Measurements from ENCODE around the gene SLC38A11. TPM values are rescaled to one million over a fixed set of nuclear protein-coding genes. Genes with fewer than 3 reads are reported as not detected.

SLC38A11 gene
- polyA plus RNA-seq, 1 donor, result 15.4 TPM

DNA sequence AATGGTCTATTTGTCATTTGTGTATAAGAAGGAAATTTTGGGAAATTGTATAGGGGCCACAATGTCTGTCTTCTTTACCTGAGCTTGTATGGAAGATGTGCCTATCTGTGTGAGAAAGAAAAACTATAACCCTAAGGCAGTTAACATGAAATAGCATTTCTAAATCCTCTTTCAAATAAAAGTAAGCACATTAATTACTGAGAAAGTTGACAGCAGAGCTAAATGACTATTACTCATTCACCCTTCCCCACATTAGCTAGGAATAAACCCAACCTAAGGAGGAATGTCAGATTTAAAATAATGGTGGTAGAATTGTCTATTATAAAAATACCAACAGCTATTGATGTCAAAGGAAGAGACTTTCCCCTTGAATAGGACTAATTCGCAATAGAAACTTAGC is 56.2 kb downstream of the SLC38A11 start:
- peaks cover 20% of the 10 kb centered on the region for H3K4me1 ChIP-seq (ENCODE audit: control insufficient read depth, insufficient read depth, low read length)
- DNase-seq, result no peak
- H3K4me3 ChIP-seq (ENCODE audit: low read length), result no peak overlapping the region
- no peaks in the 10 kb centered on the region for H3K9me3 ChIP-seq (ENCODE audit: control insufficient read depth, low read depth, low read length)
- H3K27me3 ChIP-seq (ENCODE audit: control insufficient read depth, insufficient read depth, low read length), result no peaks in the 10 kb centered on the region
- WGBS (ENCODE audit: insufficient coverage, low lambda C conversion rate), result 100% methylated on average over 1 of the region's 1 CpG
- no peaks in the 10 kb centered on the region for H3K36me3 ChIP-seq (ENCODE audit: control insufficient read depth, insufficient read depth, low read length)
- peak overlapping the region; percentile 56 for H3K27ac ChIP-seq (ENCODE audit: low read length)

DNA sequence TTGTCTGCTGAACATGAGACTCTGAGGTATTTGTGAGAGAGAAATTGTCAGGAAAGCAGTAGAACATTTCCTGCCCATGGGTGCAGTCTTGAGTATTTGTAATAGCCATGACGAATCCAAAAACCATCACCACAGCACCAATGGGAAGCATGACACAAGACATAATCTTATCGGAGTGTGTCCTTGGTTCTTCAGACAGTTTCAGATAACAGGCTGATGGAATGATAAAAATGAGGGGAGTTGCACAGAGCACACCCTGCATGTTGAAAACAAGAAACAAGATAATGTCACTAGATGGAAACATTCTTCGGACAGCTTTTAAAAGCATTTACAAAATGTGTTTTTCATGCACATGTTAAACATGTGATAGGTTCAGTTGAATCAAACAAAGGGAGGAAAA is 56.9 kb downstream of the SLC38A11 start:
- peak overlapping the region; percentile 56 for H3K27ac ChIP-seq (ENCODE audit: low read length)
- peaks cover 20% of the 10 kb centered on the region for H3K4me1 ChIP-seq (ENCODE audit: control insufficient read depth, insufficient read depth, low read length)
- DNase-seq, result peak in 1 of 2 donors; percentile 27

DNA sequence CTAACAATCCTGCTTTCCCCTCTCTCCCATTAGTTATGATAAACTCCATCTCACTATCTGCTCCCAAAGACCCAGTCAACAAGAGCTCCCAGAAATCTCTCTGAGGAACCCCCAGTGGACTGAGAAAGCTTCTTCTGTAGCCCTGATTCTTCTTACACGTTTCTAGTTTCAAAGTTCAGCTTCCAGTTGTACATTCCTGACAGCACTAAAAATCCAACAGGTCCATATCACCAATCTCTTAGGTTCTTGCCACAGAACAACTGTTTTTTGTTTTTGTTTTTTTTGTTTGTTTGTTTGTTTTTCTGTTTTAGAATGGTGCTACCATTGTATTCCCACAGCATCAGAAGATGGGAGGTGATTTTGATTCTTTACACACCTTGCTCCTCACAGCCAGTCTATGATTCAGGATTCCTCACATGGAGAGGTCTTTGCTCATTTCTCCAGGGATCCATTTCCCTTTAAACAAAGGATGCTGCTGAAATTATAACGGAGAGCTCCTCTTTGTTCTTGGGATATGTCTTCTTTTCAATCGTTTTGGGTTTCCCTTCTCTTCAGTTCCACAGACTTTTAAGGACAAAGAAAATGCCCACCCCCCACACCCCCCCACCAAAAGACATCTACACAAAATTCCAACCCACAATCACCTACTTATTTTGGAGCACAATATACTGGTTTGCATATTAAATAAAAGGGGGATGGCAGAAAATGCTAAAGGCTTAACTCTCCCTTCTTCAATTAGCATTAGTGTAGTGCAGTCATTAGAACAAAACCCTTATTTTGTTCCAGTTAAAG is 57.7 kb downstream of the SLC38A11 start:
- no peak overlapping the region for H3K4me3 ChIP-seq (ENCODE audit: low read length)
- H3K27me3 ChIP-seq (ENCODE audit: control insufficient read depth, insufficient read depth, low read length), result no peaks in the 10 kb centered on the region
- peaks cover 20% of the 10 kb centered on the region for H3K4me1 ChIP-seq (ENCODE audit: control insufficient read depth, insufficient read depth, low read length)
- no peaks in the 10 kb centered on the region for H3K36me3 ChIP-seq (ENCODE audit: control insufficient read depth, insufficient read depth, low read length)
- no peaks in the 10 kb centered on the region for H3K9me3 ChIP-seq (ENCODE audit: control insufficient read depth, low read depth, low read length)
- DNase-seq, result peak in 1 of 2 donors; percentile 51
- peak overlapping the region; percentile 56 for H3K27ac ChIP-seq (ENCODE audit: low read length)
- WGBS (ENCODE audit: insufficient coverage, low lambda C conversion rate), result 70% methylated on average over 2 of the region's 3 CpGs

More for the DNA sequence above, 56.9 kb downstream of the SLC38A11 start:
- Histone ChIP-seq H3K36me3 (ENCODE audit: control insufficient read depth, insufficient read depth, low read length) (no peaks in the 10 kb centered on the region), H3K9me3 (ENCODE audit: control insufficient read depth, low read depth, low read length) (no peaks in the 10 kb centered on the region), H3K27me3 (ENCODE audit: control insufficient read depth, insufficient read depth, low read length) (no peaks in the 10 kb centered on the region), H3K4me3 (ENCODE audit: low read length) (no peak overlapping the region)
- 0% methylated on average over 1 of the region's 3 CpGs for WGBS (ENCODE audit: insufficient coverage, low lambda C conversion rate)

DNA sequence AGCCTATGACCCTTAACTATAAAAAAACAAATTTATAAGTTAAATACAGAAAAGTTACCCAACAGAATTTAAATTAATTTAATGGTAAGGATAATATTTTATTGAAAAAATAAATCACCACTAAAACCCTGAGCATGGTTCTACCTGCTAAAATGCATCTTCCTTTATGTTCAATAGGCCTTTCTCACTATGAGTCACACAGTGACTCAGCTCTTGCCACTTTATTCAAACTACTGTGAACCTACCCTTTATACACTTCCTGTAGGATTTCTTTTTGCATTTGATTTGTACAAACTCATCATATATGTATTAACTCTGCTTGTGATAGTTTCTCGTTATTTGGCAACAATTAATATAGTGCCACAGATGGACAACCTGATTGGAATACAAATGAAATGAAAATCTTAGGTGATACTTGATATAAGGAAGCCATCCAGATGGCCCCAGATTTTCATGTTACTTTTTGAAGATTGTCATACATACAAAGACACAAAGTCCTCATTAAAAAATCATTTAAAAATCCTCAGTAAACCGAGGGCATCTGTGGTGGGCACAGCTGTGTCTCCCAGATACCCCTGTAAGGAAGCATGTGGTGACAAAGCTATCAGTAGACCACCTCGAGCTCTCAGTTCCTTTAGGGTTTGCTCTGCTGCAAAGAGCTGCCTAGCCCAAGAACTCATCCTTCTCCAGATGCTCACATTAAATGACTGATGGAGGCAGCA is 58.5 kb downstream of the SLC38A11 start:
- Histone ChIP-seq H3K27ac (ENCODE audit: low read length) (peak overlapping the region; percentile 56), H3K36me3 (ENCODE audit: control insufficient read depth, insufficient read depth, low read length) (no peaks in the 10 kb centered on the region), H3K4me1 (ENCODE audit: control insufficient read depth, insufficient read depth, low read length) (peaks cover 20% of the 10 kb centered on the region), H3K9me3 (ENCODE audit: control insufficient read depth, low read depth, low read length) (no peaks in the 10 kb centered on the region), H3K27me3 (ENCODE audit: control insufficient read depth, insufficient read depth, low read length) (no peaks in the 10 kb centered on the region), H3K4me3 (ENCODE audit: low read length) (no peak overlapping the region)
- DNase-seq, result peak in 1 of 2 donors; percentile 62
- no CpG with 5 or more reads among the region's 3 CpGs for WGBS (ENCODE audit: insufficient coverage, low lambda C conversion rate)

DNA sequence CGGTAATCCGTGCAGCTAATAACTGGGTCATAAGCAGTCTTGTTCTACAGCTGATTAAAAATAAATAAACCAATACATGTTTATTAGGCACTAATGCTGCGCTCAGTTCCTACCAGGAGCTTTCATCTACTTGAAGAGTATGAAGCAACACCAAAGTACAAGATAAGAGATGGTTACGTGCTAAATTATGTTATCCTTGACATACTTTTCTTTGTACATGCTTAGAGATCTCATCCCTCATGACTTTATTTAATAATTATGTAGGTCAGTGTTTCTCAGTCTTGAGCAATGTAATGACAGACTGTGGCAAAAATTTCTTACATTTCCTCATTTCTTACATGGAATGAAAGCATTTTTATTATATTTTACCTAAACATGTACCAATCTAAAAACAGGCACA is 59.1 kb downstream of the SLC38A11 start:
- Histone ChIP-seq H3K9me3 (ENCODE audit: control insufficient read depth, low read depth, low read length) (no peaks in the 10 kb centered on the region), H3K27me3 (ENCODE audit: control insufficient read depth, insufficient read depth, low read length) (no peaks in the 10 kb centered on the region), H3K4me3 (ENCODE audit: low read length) (no peak overlapping the region), H3K27ac (ENCODE audit: low read length) (peak overlapping the region; percentile 56), H3K4me1 (ENCODE audit: control insufficient read depth, insufficient read depth, low read length) (peaks cover 20% of the 10 kb centered on the region), H3K36me3 (ENCODE audit: control insufficient read depth, insufficient read depth, low read length) (no peaks in the 10 kb centered on the region)
- WGBS (ENCODE audit: insufficient coverage, low lambda C conversion rate), result 67% methylated on average over 2 of the region's 4 CpGs
- peak; percentile 29 to 60 for DNase-seq

DNA sequence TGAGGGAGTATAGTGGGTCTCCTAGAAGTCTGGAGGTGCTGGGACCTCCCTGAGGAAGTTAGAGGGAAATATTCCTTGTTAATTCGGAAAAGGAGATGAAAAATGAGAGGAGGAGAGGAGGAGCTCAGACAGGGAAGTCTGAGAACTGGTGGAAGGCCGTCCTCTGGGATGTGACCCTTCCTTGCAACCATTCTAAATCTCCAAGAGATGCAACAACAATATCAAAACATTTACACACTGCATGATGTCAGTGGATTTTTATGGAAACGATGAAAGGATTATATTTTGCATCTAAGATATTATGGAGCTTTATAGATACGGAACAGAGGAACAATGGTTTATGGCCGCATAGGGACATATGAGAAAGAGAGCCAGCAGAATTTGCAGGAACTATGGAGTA is 63.9 kb downstream of the SLC38A11 start:
- Histone ChIP-seq H3K9me3 (ENCODE audit: control insufficient read depth, low read depth, low read length) (no peaks in the 10 kb centered on the region), H3K36me3 (ENCODE audit: control insufficient read depth, insufficient read depth, low read length) (no peaks in the 10 kb centered on the region), H3K4me3 (ENCODE audit: low read length) (no peak overlapping the region), H3K27ac (ENCODE audit: low read length) (no peak overlapping the region), H3K4me1 (ENCODE audit: control insufficient read depth, insufficient read depth, low read length) (peaks cover 14% of the 10 kb centered on the region), H3K27me3 (ENCODE audit: control insufficient read depth, insufficient read depth, low read length) (no peaks in the 10 kb centered on the region)
- DNase-seq, result no peak
- WGBS (ENCODE audit: insufficient coverage, low lambda C conversion rate), result 100% methylated on average over 1 of the region's 5 CpGs

DNA sequence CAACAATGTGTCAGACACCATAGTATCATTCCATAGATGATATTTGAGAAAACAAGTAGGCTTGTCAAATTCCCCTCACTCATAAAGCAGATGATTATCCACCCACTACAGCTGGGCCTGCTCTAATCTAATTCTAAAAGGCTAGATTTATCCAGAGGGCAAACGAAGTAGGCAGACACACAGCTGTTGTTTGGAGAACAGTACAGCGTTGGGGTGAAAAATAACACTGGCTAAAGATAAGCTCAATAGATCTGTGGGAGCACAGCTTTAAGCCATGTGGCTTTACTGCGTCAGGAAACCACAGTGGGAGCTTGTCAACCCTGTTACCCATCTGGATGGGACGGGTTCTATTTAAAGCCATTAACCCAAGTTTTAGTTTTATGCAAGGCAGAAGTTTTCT is 64.8 kb downstream of the SLC38A11 start:
- no peak overlapping the region for H3K27ac ChIP-seq (ENCODE audit: low read length)

DNA sequence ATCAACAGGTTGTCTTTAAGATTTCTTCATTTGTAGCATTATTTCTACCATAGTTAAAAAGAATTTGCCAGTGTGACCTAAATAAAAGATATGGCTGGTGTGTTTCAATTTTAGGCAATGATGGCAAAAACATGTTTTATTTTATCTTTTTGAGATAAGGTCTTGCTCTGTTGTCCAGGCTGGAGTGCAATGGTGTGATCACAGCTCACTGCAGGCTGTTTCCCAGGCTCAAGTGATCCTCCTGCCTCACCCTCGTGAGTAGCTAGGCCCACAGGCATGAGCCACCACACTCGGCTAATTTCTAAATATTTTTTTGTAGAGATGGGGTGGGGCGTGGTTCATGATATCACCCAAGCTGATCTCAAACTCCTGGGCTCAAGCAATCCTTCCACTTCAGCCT is 66.7 kb downstream of the SLC38A11 start:
- peak overlapping the region; percentile 79 for H3K27ac ChIP-seq (ENCODE audit: low read length)
- H3K36me3 ChIP-seq (ENCODE audit: control insufficient read depth, insufficient read depth, low read length), result no peaks in the 10 kb centered on the region
- no peak for DNase-seq
- no peaks in the 10 kb centered on the region for H3K27me3 ChIP-seq (ENCODE audit: control insufficient read depth, insufficient read depth, low read length)
- no peak overlapping the region for H3K4me3 ChIP-seq (ENCODE audit: low read length)
- no CpG with 5 or more reads among the region's 3 CpGs for WGBS (ENCODE audit: insufficient coverage, low lambda C conversion rate)
- peaks cover 8% of the 10 kb centered on the region for H3K4me1 ChIP-seq (ENCODE audit: control insufficient read depth, insufficient read depth, low read length)
- H3K9me3 ChIP-seq (ENCODE audit: control insufficient read depth, low read depth, low read length), result no peaks in the 10 kb centered on the region

More for the DNA sequence above, 64.8 kb downstream of the SLC38A11 start:
- WGBS (ENCODE audit: insufficient coverage, low lambda C conversion rate), result 28% methylated on average over 3 of the region's 4 CpGs
- H3K27me3 ChIP-seq (ENCODE audit: control insufficient read depth, insufficient read depth, low read length), result no peaks in the 10 kb centered on the region
- DNase-seq, result no peak
- no peaks in the 10 kb centered on the region for H3K9me3 ChIP-seq (ENCODE audit: control insufficient read depth, low read depth, low read length)
- H3K4me3 ChIP-seq (ENCODE audit: low read length), result no peak overlapping the region
- no peaks in the 10 kb centered on the region for H3K36me3 ChIP-seq (ENCODE audit: control insufficient read depth, insufficient read depth, low read length)
- peaks cover 8% of the 10 kb centered on the region for H3K4me1 ChIP-seq (ENCODE audit: control insufficient read depth, insufficient read depth, low read length)

DNA sequence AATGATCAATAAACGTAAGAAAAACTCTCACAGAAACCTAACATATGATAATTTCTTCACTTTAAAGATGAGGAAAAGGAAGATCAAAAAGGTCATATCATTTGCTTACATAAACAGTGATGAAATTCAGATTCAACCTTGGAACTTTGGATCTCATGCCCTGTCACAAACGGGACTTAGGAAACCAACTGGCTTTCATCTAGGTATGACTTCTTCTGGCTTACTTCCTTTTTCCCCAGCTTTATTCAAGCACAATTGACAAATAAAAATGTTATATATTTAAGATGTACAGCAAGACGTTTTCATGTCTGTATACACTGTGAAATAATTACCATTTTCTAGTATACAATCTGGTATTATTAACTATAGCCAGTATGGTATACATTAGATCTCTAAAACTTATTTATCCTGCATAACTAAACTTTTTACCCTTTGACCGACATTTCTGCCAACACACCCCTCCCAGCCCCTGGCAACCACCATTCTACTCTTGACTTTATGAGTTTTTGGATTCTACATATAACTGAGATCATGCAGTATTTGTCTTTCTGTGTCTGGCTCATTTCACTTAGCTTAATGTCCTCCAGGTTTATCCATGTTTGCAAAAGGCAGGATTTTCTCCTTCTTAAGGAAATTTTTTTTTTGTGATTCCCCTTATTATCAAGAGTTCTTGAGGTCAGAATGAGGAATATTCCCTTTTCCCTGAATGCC is 67.7 kb downstream of the SLC38A11 start:
- Histone ChIP-seq H3K4me1 (ENCODE audit: control insufficient read depth, insufficient read depth, low read length) (peaks cover 8% of the 10 kb centered on the region), H3K27ac (ENCODE audit: low read length) (peak overlapping the region; percentile 79), H3K27me3 (ENCODE audit: control insufficient read depth, insufficient read depth, low read length) (no peaks in the 10 kb centered on the region), H3K9me3 (ENCODE audit: control insufficient read depth, low read depth, low read length) (no peaks in the 10 kb centered on the region), H3K4me3 (ENCODE audit: low read length) (no peak overlapping the region), H3K36me3 (ENCODE audit: control insufficient read depth, insufficient read depth, low read length) (no peaks in the 10 kb centered on the region)
- 26% methylated on average over 2 of the region's 4 CpGs for WGBS (ENCODE audit: insufficient coverage, low lambda C conversion rate)
- peak; percentile 77 to 90 for DNase-seq

DNA sequence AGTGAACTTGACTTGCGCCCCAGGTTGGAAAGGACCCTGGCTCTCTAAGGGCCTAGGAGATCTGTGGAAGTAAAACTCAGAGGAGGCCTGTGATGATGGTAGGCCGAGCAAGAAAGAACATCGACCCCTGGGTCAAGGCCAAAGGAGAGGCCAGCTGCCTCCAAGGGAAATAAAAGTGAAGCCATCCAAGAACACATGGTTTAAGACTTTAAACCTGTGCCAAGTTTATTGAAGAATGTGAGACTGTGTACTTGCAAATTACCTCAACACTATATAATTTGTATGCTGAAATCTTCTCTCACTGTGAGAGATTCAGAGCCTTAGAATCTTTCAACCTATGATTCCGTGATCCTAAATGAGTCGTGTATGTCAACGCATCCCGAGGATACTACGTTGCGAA is 73.0 kb downstream of the SLC38A11 start:
- H3K27me3 ChIP-seq (ENCODE audit: control insufficient read depth, insufficient read depth, low read length), result no peaks in the 10 kb centered on the region
- H3K4me1 ChIP-seq (ENCODE audit: control insufficient read depth, insufficient read depth, low read length), result no peaks in the 10 kb centered on the region
- H3K4me3 ChIP-seq (ENCODE audit: low read length), result no peak overlapping the region
- no peaks in the 10 kb centered on the region for H3K9me3 ChIP-seq (ENCODE audit: control insufficient read depth, low read depth, low read length)
- DNase-seq, result peak; percentile 20 to 70
- no peaks in the 10 kb centered on the region for H3K36me3 ChIP-seq (ENCODE audit: control insufficient read depth, insufficient read depth, low read length)
- H3K27ac ChIP-seq (ENCODE audit: low read length), result peak overlapping the region; percentile 8
- WGBS (ENCODE audit: insufficient coverage, low lambda C conversion rate), result no CpG with 5 or more reads among the region's 9 CpGs
